Activated T-cell treated with anti-CD3 and anti-CD28 coated beads, Interleukin-2, amount 50 U/mL, for 4 hours (primary cell): ENCODE measurements around the gene EYS. TPM values are rescaled to one million over a fixed set of nuclear protein-coding genes. Genes with fewer than 3 reads are reported as not detected.
"Not testable (repeated sequence)": the region's sequence is repeated elsewhere in the genome, so short reads cannot be mapped to it uniquely, and the experiment has no call there.

Experiments
- ATAC-seq, 2 donors: fragments of 200-7000 bp; cut with Tn5 transposase; one replicate each; pipeline ENCODE4 v1.10.0; 2021
- DNase-seq: peaks from one replicate; pipeline ENCODE4 v3.0.0-alpha.2; 2020
- H3K27me3 Mint-ChIP-seq: one replicate; pipeline ENCODE4 v1.8.0; 2021; ENCODE audit warnings: low read depth, mixed read lengths
- H3K36me3 Mint-ChIP-seq: one replicate; pipeline ENCODE4 v1.8.0; 2022; ENCODE audit warnings: mixed read lengths; ENCODE audit not compliant: insufficient read depth
- H3K4me1 Mint-ChIP-seq: one replicate; pipeline ENCODE4 v1.8.0; 2021; ENCODE audit warnings: low read depth, mixed read lengths
- H3K4me3 Mint-ChIP-seq: one replicate; pipeline ENCODE4 v1.8.0; 2021; ENCODE audit warnings: mild to moderate bottlenecking, moderate library complexity, mixed read lengths
- H3K9me3 Mint-ChIP-seq: one replicate; pipeline ENCODE4 v1.8.0; 2021; ENCODE audit warnings: mixed read lengths
- total RNA-seq, 3 donors: library from RNA; stranded (reverse); gene quantifications; one replicate each; pipeline ENCODE4 v1.2.1, GENCODE V29; 2021

EYS gene
- total RNA-seq, 3 donors from 2014 or later: not detected

DNA sequence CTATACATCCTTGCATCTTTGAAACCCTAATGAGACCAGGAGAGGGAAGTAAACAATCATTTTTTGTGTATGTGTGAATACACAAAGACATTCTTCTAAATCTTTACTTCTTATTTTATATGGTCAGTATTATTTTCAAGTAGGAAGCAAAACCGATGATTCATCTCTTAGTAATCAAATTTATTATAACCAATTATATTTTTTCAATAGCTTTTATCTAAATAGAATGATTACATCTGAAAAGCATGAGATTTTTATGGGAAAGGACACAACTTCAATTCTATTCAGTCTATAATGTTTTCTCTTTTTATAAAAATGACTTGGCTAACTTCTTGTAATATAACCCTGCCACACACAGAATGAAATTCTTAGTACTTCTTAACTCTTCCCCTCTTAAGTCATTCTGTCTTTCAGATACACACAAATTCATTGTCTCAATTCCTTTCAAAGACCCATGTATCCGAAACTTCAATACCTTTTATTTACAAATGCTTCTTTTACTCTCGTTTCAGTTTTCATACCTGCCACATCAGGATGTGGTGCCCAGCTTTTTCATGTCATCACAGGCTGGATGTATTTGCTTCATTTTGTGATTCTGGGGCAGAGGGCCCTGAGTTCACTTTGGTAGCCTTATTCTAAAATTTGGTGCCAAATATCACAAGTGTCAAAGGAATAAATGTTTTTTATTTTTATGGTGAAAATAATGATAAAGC, 1844.4 kb downstream of the EYS start:
- H3K4me1 Mint-ChIP-seq: no peaks in the 10 kb centered on the region
- ATAC-seq (no peak), DNase-seq (no peak)
- no peak overlapping the region for H3K4me3 Mint-ChIP-seq
- no peaks in the 10 kb centered on the region for H3K36me3 Mint-ChIP-seq
- no peaks in the 10 kb centered on the region for H3K9me3 Mint-ChIP-seq
- no peaks in the 10 kb centered on the region for H3K27me3 Mint-ChIP-seq

DNA sequence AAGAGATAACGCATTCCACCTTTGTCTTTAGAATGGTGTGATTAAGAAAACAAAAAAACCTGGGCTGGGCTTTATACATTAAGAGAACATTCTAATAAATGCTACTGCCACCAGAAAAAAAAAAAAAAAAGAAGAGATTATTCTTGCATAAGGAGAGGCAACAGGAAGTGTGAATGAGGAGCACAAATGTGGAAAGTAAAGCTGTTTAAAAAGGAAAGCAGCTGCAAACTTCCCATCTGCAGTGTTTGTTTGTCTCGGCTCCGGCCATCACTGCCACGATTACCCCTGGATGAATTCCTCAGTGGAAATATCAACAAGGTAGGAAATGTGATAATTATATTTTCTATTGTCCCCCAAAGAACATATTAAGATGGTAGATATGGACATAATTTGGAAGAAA, 1847.5 kb downstream of the EYS start:
- Mint-ChIP-seq H3K4me3 (no peak overlapping the region), H3K9me3 (no peaks in the 10 kb centered on the region), H3K36me3 (no peaks in the 10 kb centered on the region), H3K4me1 (no peaks in the 10 kb centered on the region), H3K27me3 (no peaks in the 10 kb centered on the region)
- DNase-seq (no peak), ATAC-seq (no peak)

DNA sequence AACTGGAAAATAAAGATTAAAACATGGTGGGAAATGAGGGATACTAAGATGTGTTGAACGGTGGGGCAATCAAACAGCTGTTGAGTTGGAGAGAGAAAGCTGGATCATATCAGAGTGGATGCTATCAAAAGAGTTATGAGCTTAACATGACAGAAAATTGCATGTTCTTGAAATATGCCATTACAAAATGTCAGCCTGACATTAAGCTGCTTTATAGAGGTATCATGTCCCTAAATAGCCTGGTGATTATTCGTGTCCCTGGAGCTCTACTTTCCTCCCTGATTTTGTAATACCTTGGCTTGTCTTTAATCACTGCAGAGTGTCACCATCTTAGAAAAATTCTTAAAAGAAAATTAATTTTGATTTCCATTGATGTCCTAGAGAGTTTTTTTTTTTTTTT, 1848.3 kb downstream of the EYS start:
- no peaks in the 10 kb centered on the region for H3K36me3 Mint-ChIP-seq
- DNase-seq: no peak
- H3K27me3 Mint-ChIP-seq: no peaks in the 10 kb centered on the region
- no peak for ATAC-seq
- H3K4me3 Mint-ChIP-seq: no peak overlapping the region
- H3K4me1 Mint-ChIP-seq: no peaks in the 10 kb centered on the region
- H3K9me3 Mint-ChIP-seq: no peaks in the 10 kb centered on the region

DNA sequence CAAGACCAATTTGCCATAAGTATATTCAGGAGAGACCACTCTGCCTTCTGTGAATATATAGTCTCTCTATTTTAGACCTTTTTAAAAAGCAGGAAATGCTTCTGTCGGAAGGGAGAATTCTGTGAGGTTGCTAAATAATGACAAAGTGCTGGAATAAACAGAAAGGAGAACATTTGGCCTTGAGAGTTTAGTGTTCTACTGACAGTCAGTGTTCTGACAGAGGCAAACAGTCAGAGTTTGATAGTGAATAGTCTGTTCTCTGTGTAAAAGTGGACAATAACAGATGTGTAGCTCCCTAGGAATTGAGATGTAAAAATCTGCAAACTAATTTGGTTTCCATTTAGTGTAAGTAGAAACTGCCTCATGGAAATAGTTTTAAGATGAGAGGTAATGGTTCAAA, 1850.8 kb downstream of the EYS start:
- Mint-ChIP-seq H3K27me3 (no peaks in the 10 kb centered on the region), H3K4me1 (no peaks in the 10 kb centered on the region), H3K36me3 (no peaks in the 10 kb centered on the region), H3K9me3 (peaks cover 3% of the 10 kb centered on the region), H3K4me3 (no peak overlapping the region)
- DNase-seq (no peak), ATAC-seq (no peak)

DNA sequence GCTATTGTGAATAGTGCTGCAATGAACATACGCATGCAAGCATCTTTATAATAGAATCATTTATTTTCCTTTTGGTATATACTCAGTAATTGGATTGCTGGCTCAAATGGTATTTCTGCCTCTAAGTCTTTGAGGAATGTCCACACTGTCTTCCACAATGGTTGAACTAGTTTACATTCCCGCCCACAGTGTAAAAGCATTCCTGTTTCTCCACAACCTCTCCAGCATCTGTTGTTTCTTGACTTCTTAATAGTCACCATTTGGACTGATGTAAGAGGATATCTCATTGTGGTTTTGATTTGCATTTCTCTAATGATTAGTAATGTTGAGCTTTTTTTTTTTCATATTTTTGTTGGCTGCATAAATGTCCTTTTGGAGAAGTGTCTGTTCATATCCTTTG, 1862.7 kb downstream of the EYS start:
- Mint-ChIP-seq H3K4me1 (no peaks in the 10 kb centered on the region), H3K4me3 (no peak overlapping the region), H3K27me3 (peaks cover 8% of the 10 kb centered on the region), H3K36me3 (no peaks in the 10 kb centered on the region), H3K9me3 (no peaks in the 10 kb centered on the region)
- DNase-seq (no peak), ATAC-seq (no peak)

DNA sequence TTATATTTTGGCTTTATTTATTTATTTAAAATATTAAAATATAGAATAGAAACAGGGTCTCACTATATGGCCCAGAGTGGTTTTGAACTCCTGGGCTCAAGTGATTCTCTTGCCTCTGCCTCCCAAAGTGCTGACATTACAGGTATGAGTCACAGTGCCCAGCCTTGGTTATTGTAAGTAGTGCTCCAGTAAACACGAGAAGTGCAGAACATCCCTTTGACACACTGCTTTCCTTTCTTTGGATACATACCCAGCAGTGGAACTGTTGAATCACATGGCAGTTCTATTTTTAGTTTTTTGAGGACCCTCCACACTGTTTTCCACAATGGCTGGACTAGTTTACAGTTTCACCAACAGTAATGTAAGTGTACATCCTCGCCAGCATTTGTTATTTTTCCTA, 1867.5 kb downstream of the EYS start:
- H3K4me3 Mint-ChIP-seq: no peak overlapping the region
- H3K9me3 Mint-ChIP-seq: no peaks in the 10 kb centered on the region
- no peak for DNase-seq
- ATAC-seq: no peak
- H3K27me3 Mint-ChIP-seq: peaks cover 3% of the 10 kb centered on the region
- no peaks in the 10 kb centered on the region for H3K36me3 Mint-ChIP-seq
- no peaks in the 10 kb centered on the region for H3K4me1 Mint-ChIP-seq

DNA sequence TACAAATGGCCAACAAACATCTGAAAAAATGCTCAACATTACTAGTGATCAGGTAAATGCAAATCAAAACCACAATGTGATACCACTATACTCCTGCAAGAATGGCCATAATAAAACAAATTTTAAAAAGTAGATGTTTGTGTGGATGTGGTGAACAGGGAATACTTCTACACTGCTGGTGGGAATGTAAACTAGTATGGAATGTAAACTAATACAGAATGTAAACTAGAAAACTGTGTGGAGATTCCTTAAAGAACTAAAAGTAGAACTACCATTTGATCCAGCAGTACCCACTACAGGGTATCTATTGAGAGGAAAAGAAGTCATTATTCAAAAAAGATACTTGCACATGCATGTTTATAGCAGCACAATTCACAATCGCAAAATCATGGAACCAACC, 1878.3 kb downstream of the EYS start:
- ATAC-seq, DNase-seq, H3K27me3 Mint-ChIP-seq, H3K4me3 Mint-ChIP-seq, H3K36me3 Mint-ChIP-seq, H3K4me1 Mint-ChIP-seq: not testable (repeated sequence)
- peaks cover 19% of the 10 kb centered on the region for H3K9me3 Mint-ChIP-seq

DNA sequence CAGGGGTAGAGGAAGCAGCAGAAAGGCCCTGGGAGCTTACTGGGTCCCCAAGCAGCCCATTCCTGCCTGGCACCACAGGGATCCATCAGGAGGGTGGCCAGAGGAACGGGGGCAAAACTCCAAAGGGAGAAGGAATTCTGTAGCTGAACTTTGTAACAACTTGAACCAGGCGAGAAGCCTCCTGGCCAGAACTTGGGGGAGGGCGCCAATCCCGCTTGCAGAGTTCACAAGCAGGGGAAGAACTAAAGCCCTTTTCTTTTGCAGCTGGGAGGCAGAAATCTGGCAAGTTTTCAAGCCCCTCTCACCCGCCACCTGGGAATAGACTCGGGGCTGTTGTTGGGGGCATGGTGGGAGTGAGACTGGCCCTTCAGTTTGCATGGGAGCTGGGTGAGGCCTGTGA, 1882.3 kb downstream of the EYS start:
- Mint-ChIP-seq H3K9me3 (peaks cover 16% of the 10 kb centered on the region), H3K27me3 (peaks cover 13% of the 10 kb centered on the region), H3K36me3 (no peaks in the 10 kb centered on the region), H3K4me3 (no peak overlapping the region), H3K4me1 (no peaks in the 10 kb centered on the region)
- ATAC-seq (no peak), DNase-seq (no peak)

DNA sequence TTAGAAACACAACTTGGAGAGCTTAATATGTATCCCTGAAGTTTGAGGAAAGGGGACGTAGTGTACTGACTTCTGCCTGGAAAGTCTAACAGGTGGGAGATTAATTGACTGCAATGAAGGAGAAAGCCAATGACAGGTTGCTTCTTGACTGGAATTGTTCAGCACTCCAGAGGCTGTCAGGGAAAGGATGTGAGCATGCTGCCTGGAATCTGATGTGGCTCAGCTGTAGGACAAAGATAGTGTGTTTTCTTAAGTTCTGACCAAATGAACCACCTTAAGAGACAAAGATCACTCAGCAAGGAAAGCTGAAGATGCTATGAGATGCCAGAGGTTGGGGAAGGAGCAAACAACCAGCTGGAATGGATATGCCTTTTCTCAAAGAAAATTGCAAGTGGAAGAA, 1885.6 kb downstream of the EYS start:
- Mint-ChIP-seq H3K27me3 (peaks cover 9% of the 10 kb centered on the region), H3K9me3 (peaks cover 3% of the 10 kb centered on the region), H3K4me1 (no peaks in the 10 kb centered on the region), H3K4me3 (no peak overlapping the region), H3K36me3 (no peaks in the 10 kb centered on the region)
- no peak for DNase-seq
- no peak for ATAC-seq

DNA sequence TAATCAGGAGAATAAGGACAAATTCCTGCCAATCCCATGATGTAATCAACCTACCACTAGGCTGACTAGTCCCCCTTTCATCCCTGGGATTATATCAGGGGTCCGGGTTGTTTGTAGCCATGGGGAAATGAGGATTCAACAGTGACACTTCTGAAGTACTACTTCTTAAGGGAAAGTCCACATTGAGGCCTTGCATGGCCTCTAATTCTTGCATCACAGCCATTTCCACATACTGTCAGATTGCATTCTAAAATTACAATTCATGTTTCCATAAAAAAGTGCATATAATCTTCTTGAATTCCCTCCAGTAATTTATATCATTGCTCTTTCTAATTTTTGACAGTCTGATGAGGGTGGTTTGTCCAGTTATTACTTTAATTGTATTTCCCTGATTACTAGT, 1887.2 kb downstream of the EYS start:
- H3K36me3 Mint-ChIP-seq: no peaks in the 10 kb centered on the region
- DNase-seq: no peak
- no peak for ATAC-seq
- no peaks in the 10 kb centered on the region for H3K4me1 Mint-ChIP-seq
- no peaks in the 10 kb centered on the region for H3K9me3 Mint-ChIP-seq
- peaks cover 9% of the 10 kb centered on the region for H3K27me3 Mint-ChIP-seq
- no peak overlapping the region for H3K4me3 Mint-ChIP-seq

DNA sequence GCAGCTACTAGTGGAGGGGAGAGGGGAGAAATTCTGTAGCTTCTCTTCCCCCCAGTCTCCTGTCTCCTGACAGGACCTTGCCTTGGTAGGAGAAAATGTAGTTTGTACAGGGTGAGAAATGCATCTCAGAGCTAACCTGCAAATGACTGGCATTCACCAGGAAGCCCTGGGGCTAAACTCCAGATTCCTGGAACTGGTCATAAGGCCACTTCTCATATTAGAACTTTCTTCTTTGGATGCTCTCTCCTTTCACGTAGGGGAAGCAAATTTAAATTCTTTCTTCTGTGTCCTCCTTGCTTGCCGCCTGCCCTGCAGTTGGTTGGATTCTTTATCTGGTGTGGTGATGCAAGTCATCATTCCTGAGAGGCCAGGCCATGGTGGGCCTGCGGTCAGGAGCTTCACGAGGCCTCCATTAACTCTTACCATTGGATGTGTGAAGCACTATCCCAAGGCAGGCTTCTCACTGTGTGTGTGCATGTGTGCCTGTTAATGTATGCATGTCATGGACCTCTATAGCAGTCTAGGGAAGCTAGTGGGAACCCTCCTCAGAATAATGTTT, 1889.5 kb downstream of the EYS start:
- no peaks in the 10 kb centered on the region for H3K9me3 Mint-ChIP-seq
- H3K4me1 Mint-ChIP-seq: no peaks in the 10 kb centered on the region
- DNase-seq: no peak
- no peak overlapping the region for H3K4me3 Mint-ChIP-seq
- no peak for ATAC-seq
- no peaks in the 10 kb centered on the region for H3K36me3 Mint-ChIP-seq
- H3K27me3 Mint-ChIP-seq: peaks cover 2% of the 10 kb centered on the region

DNA sequence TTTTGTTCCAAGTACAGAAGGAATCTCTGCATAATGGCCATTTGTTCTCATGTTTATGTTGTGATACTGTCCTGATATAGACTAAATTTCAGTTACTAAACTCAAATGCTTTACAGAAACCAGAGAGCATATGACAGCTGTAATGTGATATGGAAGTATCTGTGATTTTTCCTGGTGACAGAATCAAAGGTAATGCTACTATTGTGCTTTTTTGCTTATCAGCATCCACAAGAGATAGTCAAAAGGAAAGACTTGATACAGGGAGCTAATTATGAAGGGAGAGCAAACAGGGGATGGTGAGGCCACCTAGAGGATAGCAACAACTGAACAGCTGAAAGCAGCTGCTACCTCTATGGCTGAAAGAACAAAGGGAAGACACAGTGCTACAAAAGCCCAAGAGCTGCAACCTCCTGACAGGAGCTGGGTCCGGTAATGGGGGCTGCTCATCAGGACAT, 1890.0 kb downstream of the EYS start:
- no peak overlapping the region for H3K4me3 Mint-ChIP-seq
- ATAC-seq (no peak), DNase-seq (no peak)
- H3K36me3 Mint-ChIP-seq: no peaks in the 10 kb centered on the region
- no peaks in the 10 kb centered on the region for H3K4me1 Mint-ChIP-seq
- peaks cover 2% of the 10 kb centered on the region for H3K27me3 Mint-ChIP-seq
- H3K9me3 Mint-ChIP-seq: no peaks in the 10 kb centered on the region

DNA sequence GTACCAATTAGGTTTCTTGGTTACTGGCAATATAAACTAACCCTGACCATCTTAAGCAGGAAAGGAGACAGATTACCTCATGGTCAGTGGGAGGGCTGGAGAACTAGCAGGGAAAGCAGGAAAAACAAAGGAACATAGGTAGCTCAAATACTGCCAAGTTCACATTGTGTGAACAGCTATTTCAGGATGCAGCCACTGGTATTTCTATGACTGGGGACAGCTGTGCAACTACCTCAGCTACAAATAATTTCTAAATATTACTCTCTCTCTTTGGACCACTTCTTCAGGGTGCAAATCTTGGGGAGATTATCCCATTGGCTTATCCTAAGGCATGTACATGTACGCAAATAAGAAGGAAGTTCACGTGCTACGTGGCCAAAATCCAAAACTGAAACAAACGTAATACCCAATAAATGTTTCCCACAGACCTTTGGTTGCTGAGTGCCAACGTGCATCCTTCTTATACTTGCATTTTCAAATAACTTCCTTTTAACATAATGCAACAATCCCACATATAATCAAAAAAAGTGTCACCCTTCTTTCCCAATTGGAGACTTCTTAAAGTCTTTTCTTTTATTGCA, 1890.5 kb downstream of the EYS start:
- ATAC-seq: no peak
- Mint-ChIP-seq H3K4me1 (no peaks in the 10 kb centered on the region), H3K36me3 (no peaks in the 10 kb centered on the region), H3K27me3 (peaks cover 2% of the 10 kb centered on the region), H3K9me3 (no peaks in the 10 kb centered on the region), H3K4me3 (no peak overlapping the region)
- DNase-seq: no peak

DNA sequence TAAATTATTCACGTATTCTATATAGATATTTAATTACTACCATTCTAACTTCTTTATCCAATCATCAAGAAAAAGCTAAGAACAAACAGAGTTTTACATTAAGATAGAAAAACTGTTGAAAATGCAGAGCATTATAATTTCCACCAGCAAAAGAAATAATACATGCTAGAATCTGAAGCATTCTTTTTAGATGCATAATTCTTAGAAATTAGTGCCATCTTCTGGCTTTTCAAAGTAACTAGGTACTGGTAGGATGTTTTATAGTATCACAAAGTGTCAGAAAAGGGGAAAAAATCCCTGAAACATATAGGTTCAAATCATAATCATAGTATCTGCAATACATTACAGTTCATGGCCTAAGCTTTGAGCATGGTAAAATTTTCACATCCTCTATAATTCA, 1892.6 kb downstream of the EYS start:
- H3K4me3 Mint-ChIP-seq: no peak overlapping the region
- ATAC-seq: no peak
- H3K9me3 Mint-ChIP-seq: no peaks in the 10 kb centered on the region
- H3K36me3 Mint-ChIP-seq: no peaks in the 10 kb centered on the region
- H3K27me3 Mint-ChIP-seq: no peaks in the 10 kb centered on the region
- H3K4me1 Mint-ChIP-seq: no peaks in the 10 kb centered on the region
- DNase-seq: no peak

DNA sequence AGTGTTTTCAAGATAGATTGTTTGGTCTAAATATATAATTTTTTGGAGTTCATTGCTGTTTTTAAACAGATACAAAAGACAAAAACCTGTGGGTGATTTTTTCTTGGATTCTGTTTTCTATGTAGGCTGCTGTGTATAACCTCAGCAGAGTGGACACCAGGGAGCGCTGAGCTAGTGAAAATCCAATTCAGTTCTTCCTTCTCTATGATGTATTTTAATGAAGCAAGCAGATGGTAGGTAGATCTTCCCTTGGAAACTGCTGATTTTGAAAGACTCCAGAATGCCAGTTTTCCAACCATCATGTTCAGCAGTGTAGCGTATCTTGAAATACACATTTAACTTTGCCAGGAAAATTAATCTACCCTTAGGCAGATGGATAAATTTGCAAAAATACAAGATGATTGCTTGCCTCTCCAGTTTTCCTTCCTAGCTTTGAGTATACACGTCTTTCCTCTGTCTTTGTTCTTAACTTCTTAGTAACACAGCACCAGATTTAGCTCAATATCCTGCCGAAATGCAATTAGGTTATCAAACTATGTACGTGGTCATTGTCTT, 1893.4 kb downstream of the EYS start:
- Mint-ChIP-seq H3K4me1 (no peaks in the 10 kb centered on the region), H3K9me3 (no peaks in the 10 kb centered on the region), H3K27me3 (no peaks in the 10 kb centered on the region), H3K4me3 (no peak overlapping the region), H3K36me3 (no peaks in the 10 kb centered on the region)
- DNase-seq: no peak
- no peak for ATAC-seq
